HTR-8/SVneo (cell line): Measurements from ENCODE around the gene REXO4.

Experiments used
- DNase-seq: peaks from one replicate; pipeline ENCODE4 v3.0.0; 2011; ENCODE audit warnings: low spot score, mixed read lengths; ENCODE audit not compliant: insufficient read length
- FAIRE-seq: peaks from 2 replicates; lab custom pipeline; 2011; peaks lifted over from hg19 to GRCh38; lab: Jason Lieb, UNC

REXO4 gene, protein sequence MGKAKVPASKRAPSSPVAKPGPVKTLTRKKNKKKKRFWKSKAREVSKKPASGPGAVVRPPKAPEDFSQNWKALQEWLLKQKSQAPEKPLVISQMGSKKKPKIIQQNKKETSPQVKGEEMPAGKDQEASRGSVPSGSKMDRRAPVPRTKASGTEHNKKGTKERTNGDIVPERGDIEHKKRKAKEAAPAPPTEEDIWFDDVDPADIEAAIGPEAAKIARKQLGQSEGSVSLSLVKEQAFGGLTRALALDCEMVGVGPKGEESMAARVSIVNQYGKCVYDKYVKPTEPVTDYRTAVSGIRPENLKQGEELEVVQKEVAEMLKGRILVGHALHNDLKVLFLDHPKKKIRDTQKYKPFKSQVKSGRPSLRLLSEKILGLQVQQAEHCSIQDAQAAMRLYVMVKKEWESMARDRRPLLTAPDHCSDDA

DNA sequence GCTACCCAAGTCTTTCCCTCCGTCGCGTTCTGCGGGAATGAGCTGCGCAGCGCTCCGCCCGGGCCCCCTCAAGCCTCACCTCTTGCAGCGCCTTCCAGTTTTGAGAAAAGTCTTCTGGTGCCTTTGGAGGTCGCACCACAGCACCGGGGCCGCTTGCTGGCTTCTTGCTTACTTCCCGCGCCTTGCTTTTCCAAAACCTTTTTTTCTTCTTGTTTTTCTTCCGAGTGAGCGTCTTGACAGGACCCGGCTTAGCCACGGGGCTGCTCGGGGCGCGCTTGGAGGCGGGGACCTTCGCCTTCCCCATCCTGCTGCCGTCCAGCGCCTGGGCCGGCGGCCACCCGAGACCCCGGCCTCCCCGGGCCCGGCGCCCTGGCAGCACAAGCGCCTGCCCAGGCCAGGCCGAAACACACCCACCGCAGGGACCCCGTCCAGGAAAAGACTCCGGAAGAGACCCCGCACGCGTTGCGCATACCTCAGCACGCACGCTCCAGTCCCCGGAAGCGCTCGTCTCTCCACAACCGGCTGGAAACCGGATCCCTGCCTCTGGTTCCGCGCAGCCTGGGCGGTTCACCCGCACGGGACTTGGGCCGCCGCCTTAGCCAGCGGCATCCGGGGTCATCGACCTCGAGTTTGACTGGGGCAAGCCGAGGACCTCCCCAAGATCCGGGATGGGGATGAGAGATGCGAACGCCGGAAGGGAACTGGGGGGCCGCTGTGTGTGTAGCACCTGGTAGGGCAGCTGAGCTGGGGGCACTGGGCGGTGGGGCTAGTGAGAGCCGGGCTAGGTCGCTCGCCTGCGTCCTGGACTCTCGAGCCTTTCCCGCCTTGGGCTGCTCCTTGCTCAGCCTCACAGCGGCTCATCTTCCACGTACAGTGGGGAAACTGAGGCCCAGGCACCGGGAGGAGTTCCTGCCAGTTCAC lies at the start of gene REXO4:
REXO4 (minus strand) TSS at position 470 of the 921 bp plus-strand sequence; CDS start at position 304, 166 bp downstream.
- DNase-seq (peak; percentile 84), FAIRE-seq (no peak)

DNA sequence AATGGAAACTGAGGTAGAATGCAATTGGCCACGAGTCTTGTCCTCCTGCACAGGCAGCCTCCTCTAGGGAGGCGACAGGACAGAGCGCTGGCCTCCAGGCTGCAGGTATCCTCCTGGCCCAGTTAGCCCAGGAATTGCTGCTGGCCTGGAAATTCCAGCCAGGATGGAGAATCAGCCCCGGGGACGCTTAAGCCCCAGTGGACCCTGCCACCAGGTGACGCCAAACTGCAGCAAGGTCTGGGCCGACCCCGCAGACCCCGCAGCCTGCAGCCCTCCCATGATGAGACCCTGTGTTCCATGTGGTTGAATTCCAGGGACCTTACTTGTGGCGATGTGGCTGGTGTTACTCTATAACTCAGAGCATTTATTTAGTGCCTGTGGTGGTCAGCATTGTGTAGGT lies 49.3 kb upstream of the REXO4 start:
- FAIRE-seq (no peak), DNase-seq (no peak)

DNA sequence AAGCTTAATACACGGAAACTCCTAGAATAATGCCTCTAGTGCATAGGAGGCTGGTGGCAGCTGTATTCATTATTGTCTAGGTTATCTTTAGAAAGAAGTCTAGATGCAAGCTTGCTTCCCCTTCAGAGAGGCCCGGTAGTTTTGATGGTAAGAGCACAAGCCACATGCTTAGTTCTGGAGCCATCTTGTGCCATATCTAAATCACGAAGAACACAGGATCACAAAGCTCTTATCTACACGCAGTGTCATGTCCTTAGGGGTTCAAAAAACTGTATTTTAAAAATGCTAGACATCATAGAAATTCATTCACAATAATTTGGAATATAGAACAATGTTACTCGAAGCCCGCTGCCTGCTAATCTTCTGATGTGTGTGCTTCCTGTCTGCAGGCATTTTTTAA lies 48.2 kb upstream of the REXO4 start:
- no peak for FAIRE-seq
- DNase-seq = no peak

DNA sequence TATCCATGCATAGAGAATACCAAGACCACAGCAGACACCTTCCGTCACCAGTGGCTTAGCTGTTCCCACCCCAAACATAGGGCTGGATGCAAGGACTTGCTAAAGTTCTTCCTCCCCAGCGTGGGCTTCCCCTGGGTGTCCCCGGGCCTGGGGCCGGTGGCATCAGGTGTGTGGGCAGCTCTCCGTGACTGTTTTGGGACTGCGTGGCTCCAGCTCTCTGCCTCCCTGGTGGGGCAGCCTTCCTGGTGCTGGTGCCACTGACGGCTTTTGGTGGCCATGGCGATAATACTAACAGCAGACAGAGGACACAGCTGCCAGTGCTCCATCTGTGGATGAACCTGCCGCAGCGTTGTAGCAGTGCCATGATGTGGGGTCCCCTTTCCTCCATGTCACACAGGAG lies 46.8 kb upstream of the REXO4 start:
- no peak for FAIRE-seq
- no peak for DNase-seq

DNA sequence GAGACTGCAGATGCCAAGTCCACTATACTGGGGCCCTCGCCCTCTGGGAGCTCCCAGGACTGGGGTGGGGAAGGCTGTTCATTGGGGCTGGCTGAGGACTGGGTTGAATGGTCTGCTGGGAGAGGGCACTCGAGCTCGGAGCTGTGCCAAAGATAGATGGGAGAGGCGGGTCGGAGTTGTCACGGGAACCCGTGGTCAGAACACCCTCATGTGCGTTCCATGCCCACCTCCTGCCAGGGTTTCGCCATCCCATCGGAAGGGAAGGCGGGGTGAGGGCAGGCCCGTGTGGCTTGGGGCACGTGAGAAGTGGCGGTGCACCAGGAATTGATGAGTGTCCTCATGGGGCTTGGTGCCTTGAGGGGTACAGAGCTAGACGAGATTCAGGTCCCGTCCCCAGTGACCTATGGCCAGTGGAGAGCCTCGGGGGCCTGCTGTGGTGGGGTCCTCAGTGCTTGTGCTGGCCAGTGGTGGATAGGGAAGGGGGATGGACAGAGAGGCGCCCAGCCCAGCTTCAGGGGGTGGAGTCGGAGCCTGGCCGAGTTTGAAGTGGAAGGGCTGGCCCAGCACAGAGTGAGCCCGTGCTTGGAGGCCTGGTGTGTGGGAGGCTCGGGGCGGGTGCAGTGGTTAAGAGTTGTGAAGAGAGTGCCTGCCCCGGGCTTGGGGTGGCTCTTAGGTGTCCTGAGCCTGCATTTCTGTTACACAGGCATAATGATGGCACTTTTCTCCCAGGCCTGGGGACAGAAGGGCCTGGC lies 46.2 kb upstream of the REXO4 start:
- FAIRE-seq = no peak
- no peak for DNase-seq

DNA sequence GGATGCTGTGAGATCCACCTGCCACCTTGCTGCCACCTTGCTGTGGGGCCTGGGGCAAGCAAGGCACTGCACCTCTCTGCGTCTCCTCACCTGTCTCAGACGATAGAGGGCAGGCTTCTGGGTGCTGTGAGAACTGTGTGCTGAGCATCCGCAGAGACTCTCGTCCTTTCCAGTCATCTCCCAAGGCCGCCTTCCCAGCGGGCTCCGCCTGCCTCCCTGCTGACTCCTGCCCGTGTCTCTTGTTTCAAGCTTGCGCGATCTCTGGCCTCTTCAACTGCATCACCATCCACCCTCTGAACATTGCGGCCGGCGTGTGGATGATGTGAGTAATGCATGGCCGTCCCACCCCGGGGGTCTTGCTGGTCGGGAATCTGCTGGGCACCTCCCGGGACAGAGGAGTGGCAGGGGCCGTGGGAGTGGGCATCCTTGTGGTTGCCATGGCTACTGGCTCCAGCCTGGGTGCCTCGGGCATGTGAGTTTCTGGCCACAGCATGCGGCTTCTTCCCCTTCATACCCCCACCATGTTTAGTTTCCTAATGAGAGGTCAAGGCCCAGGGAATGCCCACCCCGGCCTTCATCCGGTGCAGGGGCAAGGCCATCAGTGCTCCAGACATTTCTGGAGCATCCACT lies 45.5 kb upstream of the REXO4 start:
- FAIRE-seq (no peak), DNase-seq (no peak)

DNA sequence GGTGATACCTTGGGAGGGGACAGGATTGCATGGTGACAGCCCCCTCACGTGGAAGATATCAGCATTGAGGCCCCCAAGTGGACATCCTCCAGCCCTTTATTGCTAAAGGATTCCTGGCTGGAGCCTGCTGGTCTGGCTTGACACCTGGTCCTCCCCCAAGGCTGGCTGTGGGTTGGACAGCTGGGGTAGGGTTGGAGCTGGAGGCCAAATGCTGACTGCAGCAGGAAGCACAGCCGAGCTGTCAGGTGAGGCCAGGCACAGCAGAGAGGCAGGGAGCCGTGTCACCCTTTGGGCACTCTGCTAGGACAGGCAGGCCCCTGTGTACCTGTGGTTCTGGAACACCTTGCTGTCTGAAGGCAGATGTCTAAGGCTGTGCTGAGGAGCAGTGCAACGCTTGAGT lies 44.2 kb upstream of the REXO4 start:
- FAIRE-seq = no peak

DNA sequence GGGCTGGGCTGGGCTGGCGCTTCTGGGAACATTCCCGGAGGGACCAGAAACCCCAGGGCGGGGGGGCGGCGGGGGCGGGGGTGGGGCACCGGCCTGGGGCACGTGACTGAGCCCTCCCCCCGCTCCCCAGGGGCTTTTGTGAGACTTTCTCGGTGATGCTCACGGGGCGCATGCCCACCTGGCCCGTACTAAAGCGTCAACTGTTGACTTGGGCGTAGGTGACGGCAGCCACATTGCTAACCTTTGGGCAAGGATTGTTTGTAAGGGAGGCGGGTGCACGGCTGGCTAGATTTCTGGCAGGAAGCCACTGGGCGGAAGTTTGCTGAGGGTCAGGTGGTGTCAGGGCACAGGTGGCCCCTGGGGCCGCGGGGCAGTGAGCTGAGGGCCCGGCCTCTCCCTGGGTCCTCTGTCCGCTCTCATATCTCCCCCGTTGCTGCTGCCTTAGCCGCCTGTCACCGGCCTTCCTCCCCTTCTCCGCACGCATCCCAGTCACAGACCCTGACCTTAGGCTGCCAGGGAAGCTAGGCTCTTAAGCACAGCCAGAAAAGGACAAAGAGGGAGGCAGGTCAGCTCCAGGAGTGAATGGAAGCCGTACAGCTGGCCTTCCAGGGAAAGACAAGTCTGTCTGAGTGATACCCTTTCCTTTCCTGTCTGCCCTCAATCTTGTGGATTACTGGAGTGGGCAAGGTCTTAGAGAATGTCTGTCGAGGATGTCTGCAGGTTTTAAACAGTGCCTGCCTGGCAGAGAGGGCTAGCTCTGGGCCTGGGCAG lies 42.8 kb upstream of the REXO4 start:
- FAIRE-seq = no peak
- no peak for DNase-seq

More for the DNA sequence above, 44.2 kb upstream of the REXO4 start:
- DNase-seq = no peak

DNA sequence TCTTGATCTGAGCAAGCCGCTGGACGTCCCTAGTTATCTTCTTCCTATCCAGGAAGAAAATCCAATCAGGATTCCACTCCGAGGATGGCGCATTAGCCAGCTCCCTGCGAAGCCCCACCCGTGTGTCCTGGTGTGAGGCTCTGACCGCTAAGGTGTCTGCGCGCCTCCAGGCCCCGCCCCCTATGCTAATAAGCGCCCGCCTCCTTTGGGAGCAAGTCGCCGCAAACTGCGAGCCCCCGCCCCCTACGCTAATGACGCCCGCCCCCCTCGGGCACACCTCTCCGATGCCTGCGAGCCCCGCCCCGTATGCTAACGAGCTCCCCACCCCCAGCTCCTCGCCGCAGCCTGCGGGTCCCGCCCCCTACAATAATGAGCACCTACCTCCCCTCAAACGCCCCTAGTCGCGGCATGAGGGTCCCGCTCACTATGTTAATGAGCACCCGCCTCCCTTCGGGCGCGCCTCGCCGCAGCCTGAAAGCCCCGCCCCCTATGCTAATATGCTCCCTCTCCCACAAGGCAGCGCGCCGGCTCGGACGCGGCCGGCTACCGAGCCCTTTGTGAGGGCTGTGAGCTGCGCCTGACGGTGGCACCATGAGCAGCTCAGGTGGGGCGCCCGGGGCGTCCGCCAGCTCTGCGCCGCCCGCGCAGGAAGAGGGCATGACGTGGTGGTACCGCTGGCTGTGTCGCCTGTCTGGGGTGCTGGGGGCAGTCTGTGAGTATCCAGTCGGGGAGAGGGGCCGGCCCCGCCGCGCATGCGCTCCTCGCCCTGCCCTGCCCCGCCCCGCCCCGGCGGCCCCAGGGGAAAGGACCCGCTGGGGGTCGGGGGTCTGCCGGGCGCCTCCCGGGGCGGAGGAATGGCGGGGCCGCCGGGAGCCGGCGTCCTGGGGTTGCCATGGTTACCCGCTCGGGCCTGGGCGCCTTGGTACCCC lies 41.9 kb upstream of the REXO4 start, which contains the start of gene CACFD1:
CACFD1 (plus strand) TSS at position 503 of the 929 bp plus-strand sequence; CDS start at position 592, 89 bp downstream.
- DNase-seq = peak; percentile 95
- peak; percentile 36 for FAIRE-seq

DNA sequence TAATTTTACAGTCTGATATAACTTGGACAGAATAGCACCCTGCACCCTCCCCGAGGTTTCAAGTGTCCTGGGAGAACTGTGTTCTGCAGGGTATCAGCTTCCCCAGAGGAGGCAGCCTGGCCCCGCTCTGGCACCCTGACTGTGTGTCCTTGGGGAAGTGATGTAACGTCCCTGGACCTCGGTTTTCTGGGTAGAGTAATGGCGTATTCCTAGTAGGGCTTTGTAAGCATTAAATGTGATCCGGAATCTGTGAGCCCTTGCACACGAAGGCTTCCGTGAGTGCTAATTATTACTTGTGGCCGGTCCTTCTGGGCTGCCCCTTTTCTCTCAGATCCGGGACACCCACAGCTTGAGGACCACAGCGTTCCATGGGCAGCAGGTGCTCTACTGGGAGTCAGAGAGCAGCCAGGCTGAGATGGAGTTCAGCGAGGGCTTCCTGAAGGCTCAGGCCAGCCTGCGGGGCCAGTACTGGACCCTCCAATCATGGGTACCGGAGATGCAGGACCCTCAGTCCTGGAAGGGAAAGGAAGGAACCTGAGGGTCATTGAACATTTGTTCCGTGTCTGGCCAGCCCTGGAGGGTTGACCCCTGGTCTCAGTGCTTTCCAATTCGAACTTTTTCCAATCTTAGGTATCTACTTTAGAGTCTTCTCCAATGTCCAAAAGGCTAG lies 41.0 kb upstream of the REXO4 start:
- DNase-seq (no peak), FAIRE-seq (no peak)

DNA sequence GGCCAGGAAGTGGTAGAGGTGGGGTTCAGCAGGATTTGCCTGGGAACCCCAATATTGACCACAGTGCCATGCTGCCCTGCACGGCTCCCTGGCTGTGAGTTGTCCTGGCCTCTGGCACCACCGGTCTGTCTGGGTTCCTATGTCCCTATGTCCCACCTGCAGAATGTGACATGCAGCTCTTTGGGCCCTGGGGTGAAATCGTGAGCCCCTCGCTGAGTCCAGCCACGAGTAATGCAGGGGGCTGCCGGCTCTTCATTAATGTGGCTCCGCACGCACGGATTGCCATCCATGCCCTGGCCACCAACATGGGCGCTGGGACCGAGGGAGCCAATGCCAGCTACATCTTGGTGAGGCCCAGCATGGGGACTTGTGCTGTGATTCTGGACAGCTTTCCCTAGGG lies 39.9 kb upstream of the REXO4 start:
- no peak for DNase-seq
- no peak for FAIRE-seq

DNA sequence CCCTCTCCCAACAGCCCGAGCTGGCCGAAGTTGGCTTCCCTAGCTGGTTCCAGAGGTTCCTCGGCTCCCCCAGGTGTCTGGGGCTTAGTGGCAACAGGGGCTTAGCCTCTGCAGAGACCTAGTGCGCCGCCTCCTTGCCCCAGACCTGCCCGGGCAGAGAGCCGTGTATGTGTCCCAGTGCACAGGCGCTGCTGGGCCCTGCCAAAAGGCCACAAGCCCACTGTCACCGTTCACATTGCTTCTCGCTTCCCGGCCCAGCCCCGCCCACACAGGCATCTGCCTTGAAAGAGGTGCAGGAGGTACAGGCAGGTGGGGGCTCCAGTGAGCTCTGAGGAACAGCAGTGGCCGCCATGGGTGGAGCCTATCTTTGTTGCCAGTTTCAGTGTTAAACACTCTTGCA lies 39.4 kb upstream of the REXO4 start:
- DNase-seq = no peak
- no peak for FAIRE-seq

DNA sequence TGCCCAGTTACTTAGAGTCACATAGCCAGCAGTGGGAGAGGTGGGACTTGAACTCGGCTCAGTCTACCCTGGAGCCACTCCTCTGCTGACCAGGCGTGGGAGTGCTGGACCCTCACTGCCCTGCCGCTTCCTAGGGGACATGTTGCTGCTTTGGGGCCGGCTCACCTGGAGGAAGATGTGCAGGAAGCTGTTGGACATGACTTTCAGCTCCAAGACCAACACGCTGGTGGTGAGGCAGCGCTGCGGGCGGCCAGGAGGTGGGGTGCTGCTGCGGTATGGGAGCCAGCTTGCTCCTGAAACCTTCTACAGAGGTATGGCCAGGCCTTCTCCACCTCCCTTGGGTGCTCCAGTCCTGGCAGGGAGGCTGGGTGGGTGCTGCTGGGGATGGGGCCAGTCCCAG lies 38.6 kb upstream of the REXO4 start:
- DNase-seq (no peak), FAIRE-seq (no peak)

DNA sequence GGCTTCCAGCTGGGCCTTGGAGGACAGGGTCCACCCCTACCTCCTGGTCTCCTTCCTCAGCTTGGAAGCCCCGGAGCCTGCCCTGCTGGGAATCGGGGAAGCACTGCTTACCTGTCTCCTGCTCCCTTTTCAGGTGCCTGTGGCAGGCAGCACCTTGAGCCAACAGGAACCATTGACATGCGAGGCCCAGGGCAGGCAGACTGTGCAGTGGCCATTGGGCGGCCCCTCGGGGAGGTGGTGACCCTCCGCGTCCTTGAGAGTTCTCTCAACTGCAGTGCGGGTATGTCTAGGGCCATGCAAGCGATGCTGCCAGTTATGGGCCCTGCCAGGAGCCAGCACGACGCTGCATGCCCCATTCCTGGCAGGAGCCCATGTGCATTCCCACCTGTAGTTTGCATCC lies 38.1 kb upstream of the REXO4 start:
- DNase-seq (no peak), FAIRE-seq (no peak)

DNA sequence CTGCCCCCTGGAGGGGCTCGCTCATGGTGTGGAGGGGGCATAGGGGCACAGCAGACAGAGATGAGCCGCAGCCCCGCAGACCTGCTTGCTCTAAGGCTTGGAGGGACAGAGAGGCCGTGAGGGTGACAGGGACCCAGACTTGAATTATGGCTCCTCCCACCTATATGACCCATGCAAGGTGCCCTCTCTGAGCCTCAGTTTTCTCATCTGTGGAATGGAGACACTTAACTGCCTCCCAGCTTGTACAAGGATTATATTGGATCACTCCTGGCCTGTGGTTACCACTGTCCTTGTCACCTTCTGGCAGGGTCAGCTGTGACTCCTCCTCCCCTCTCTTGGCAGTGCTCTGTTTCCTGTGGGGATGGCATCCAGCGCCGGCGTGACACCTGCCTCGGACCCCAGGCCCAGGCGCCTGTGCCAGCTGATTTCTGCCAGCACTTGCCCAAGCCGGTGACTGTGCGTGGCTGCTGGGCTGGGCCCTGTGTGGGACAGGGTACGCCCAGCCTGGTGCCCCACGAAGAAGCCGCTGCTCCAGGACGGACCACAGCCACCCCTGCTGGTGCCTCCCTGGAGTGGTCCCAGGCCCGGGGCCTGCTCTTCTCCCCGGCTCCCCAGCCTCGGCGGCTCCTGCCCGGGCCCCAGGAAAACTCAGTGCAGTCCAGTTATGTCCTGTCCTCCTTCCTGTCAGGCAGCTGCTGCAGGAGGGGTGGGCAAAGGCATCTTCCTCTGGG lies 37.3 kb upstream of the REXO4 start:
- no peak for DNase-seq
- no peak for FAIRE-seq

DNA sequence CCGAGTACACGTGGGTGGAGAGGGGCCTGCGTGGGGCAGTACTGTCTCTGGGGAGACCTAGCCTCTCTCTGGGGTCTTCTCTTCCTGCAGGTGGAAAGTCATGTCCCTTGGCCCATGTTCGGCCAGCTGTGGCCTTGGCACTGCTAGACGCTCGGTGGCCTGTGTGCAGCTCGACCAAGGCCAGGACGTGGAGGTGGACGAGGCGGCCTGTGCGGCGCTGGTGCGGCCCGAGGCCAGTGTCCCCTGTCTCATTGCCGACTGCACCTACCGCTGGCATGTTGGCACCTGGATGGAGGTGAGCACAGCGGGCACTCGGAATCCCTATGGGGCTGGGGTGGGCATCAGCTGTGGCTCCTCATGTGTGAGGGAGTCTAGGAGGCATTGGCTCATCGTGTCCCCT lies 36.5 kb upstream of the REXO4 start:
- DNase-seq = no peak
- FAIRE-seq = no peak

DNA sequence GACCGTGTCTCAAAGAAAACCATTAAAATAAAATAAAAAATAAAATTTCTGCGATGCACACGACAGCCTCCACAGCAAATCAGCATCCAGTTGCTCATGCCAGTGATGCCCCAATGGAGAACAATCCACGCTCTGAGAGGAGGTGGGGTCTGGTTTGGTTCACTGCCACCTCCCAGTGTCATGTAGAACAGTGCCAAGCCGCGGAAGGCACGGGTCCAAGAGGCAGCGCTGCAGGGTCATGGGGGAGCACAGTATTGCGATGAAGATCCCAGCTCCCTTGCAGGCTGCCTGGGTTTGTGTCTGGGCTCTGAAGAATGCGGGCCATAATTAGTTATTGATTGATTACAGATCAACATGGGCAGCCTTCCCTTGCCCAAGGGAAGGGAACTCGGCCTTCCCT lies 35.8 kb upstream of the REXO4 start:
- no peak for FAIRE-seq
- DNase-seq = no peak
